Activated CD8-positive, alpha-beta T cell treated with anti-CD3 and anti-CD28 coated beads for 36 hours (primary cell): Measurements from ENCODE around the gene WDR82. TPM values are rescaled to one million over a fixed set of nuclear protein-coding genes. Genes with fewer than 3 reads are reported as not detected.

Source experiments
- ATAC-seq: fragments of 200-7000 bp; cut with Tn5 transposase; one replicate; pipeline ENCODE4 v1.10.0; 2021; ENCODE audit warnings: mild to moderate bottlenecking, moderate library complexity
- CTCF ChIA-PET: fragments of 350-600 bp; sonication (Branson Sonifier 250); formaldehyde crosslinking; loops from one replicate; lab custom pipeline; 2021; ENCODE audit warnings: antibody characterized with exemption; lab: Charles Lee
- POLR2A ChIA-PET: fragments of 350-600 bp; sonication (Branson Sonifier 250); formaldehyde crosslinking; loops from one replicate; lab custom pipeline; 2021; ENCODE audit warnings: antibody characterized with exemption; lab: Charles Lee
- DNase-seq: peaks from one replicate; pipeline ENCODE4 v3.0.0-alpha.2; 2020
- H3K27ac Mint-ChIP-seq: one replicate; pipeline ENCODE4 v1.8.0; 2021; ENCODE audit warnings: mild to moderate bottlenecking, mixed read lengths
- H3K27me3 Mint-ChIP-seq: one replicate; pipeline ENCODE4 v1.8.0; 2021; ENCODE audit warnings: mixed read lengths
- H3K36me3 Mint-ChIP-seq: one replicate; pipeline ENCODE4 v1.8.0; 2021; ENCODE audit warnings: low read depth, mixed read lengths
- H3K4me1 Mint-ChIP-seq: one replicate; pipeline ENCODE4 v1.8.0; 2021; ENCODE audit warnings: low read depth, mixed read lengths
- H3K4me3 Mint-ChIP-seq: one replicate; pipeline ENCODE4 v1.8.0; 2021; ENCODE audit warnings: mild to moderate bottlenecking, moderate library complexity, mixed read lengths
- H3K9me3 Mint-ChIP-seq: one replicate; pipeline ENCODE4 v1.8.0; 2021; ENCODE audit warnings: mixed read lengths
- CTCF ChIP-seq: fragments of 200-600 bp; IDR thresholded peaks from one replicate; pipeline ENCODE4 v1.8.0; 2022; ENCODE audit warnings: antibody characterized with exemption, mild to moderate bottlenecking
- intact Hi-C: fragments of 100-400 bp; cut with micrococcal nuclease; formaldehyde crosslinking; loops from one replicate; pipeline ENCODE4 v1.10.0; 2022
- total RNA-seq, 2 experiments: library from RNA; stranded (reverse); gene quantifications; one replicate each; pipeline ENCODE4 v1.2.3, GENCODE V29; 2021

WDR82 gene
- total RNA-seq, 2 experiments from 2014 or later: 103 to 105 TPM

GRCh38 chr3:52225452-52226228 is 52.8 kb downstream of the WDR82 start, which contains the start of gene TLR9:
TLR9 (minus strand) TSS chr3:52225645; CDS start chr3:52225529, 116 bp downstream.
- POLR2A ChIA-PET: interaction anchor here (0.6 to 33.3 kb wide), 4 partner anchors 13 to 52 kb away, joined by 3 to 949 read pairs (median 56); partner anchors contain the start of genes GLYCTK, TWF2 and WDR82
- Mint-ChIP-seq H3K4me1 (peaks cover 70% of the 10 kb centered on the region), H3K27ac (peak within 1 kb of the TSS; percentile 85), H3K9me3 (no peaks in the 10 kb centered on the region), H3K27me3 (no peaks in the 10 kb centered on the region), H3K36me3 (peaks cover 12% of the 10 kb centered on the region), H3K4me3 (peak within 1 kb of the TSS; percentile 62)
- intact Hi-C loops: no loop called here
- TF ChIP-seq CTCF: no peak
- peak; percentile 69 for DNase-seq
- peak; percentile 77 for ATAC-seq
- CTCF ChIA-PET: interaction anchor here (0.7 to 11.9 kb wide), 6 partner anchors 9 to 221 kb away, joined by 3 to 223 read pairs (median 7); partner anchors contain the start of genes TWF2 and WDR82

GRCh38 chr3:52223449-52224408 is 54.7 kb downstream of the WDR82 start:
- no peaks in the 10 kb centered on the region for H3K9me3 Mint-ChIP-seq
- ATAC-seq (no peak), DNase-seq (no peak)
- no peak for TF ChIP-seq CTCF
- H3K27ac Mint-ChIP-seq: peak overlapping the region; percentile 85
- H3K27me3 Mint-ChIP-seq: no peaks in the 10 kb centered on the region
- peaks cover 86% of the 10 kb centered on the region for H3K4me1 Mint-ChIP-seq
- peak overlapping the region; percentile 62 for H3K4me3 Mint-ChIP-seq
- intact Hi-C loops: no loop called here
- H3K36me3 Mint-ChIP-seq: no peaks in the 10 kb centered on the region
- POLR2A ChIA-PET: interaction anchor here (1.1 to 33.3 kb wide), 5 partner anchors 7 to 54 kb away, joined by 3 to 949 read pairs (median 10); partner anchors contain the start of genes GLYCTK, PPM1M, TWF2 and WDR82
- CTCF ChIA-PET: interaction anchor here (1.1 to 11.9 kb wide), 7 partner anchors 11 to 115 kb away, joined by 3 to 223 read pairs (median 13); partner anchors contain the start of genes PPM1M, TWF2 and WDR82

- Mint-ChIP-seq H3K4me3 (peak overlapping the region; percentile 72), H3K27me3 (no peaks in the 10 kb centered on the region), H3K27ac (peak overlapping the region; percentile 72), H3K36me3 (no peaks in the 10 kb centered on the region), H3K9me3 (no peaks in the 10 kb centered on the region), H3K4me1 (peaks cover 89% of the 10 kb centered on the region)
- ChIA-PET POLR2A (interaction anchor here (0.9 to 33.3 kb wide), 7 partner anchors 9 to 124 kb away, joined by 3 to 949 read pairs (median 4); partner anchors contain the start of genes GLYCTK, PPM1M, TWF2 and WDR82), CTCF (interaction anchor here (0.8 to 11.9 kb wide), 16 partner anchors 12 to 190 kb away, joined by 3 to 223 read pairs (median 8); partner anchors contain the start of genes ALAS1, POC1A, PPM1M and TWF2)
- TF ChIP-seq CTCF: no peak
- DNase-seq (no peak), ATAC-seq (no peak)
- intact Hi-C loops: no loop called here
These were observed 55.9 kb downstream of the WDR82 start for GRCh38 chr3:52222319-52223221.
